ENCODE data around the gene SNTG2.
"Not testable (repeated sequence)": the region's sequence is repeated elsewhere in the genome, so short reads cannot be mapped to it uniquely, and the experiment has no call there.

Gene SNTG2

GRCh38 chr2:1060372-1060771 lies 109.7 kb downstream of the SNTG2 start:
- no peak for DNase-seq

- no peak for DNase-seq
These were observed 110.3 kb downstream of the SNTG2 start for GRCh38 chr2:1060987-1061386.

GRCh38 chr2:1068241-1068640 lies 117.6 kb downstream of the SNTG2 start:
- DNase-seq, result no peak

- no peak for DNase-seq
These were observed 118.2 kb downstream of the SNTG2 start for GRCh38 chr2:1068822-1069221.

GRCh38 chr2:1069847-1070246 lies 119.2 kb downstream of the SNTG2 start:
- no peak for DNase-seq

- no peak for DNase-seq
These were observed 120.0 kb downstream of the SNTG2 start for GRCh38 chr2:1070601-1071000.

- no peak for DNase-seq
These were observed 121.0 kb downstream of the SNTG2 start for GRCh38 chr2:1071650-1072049.

GRCh38 chr2:1072250-1072649 lies 121.6 kb downstream of the SNTG2 start:
- no peak for DNase-seq

- DNase-seq, result no peak
These were observed 127.3 kb downstream of the SNTG2 start for GRCh38 chr2:1077911-1078310.

- no peak for DNase-seq
These were observed 127.7 kb downstream of the SNTG2 start for GRCh38 chr2:1078326-1078725.

- no peak for DNase-seq
These were observed 129.5 kb downstream of the SNTG2 start for GRCh38 chr2:1079873-1080799.

GRCh38 chr2:1081451-1082225 lies 131.0 kb downstream of the SNTG2 start:
- no peak for DNase-seq

GRCh38 chr2:1082456-1083205 lies 132.0 kb downstream of the SNTG2 start:
- no peak for DNase-seq

GRCh38 chr2:1088192-1088860 lies 137.7 kb downstream of the SNTG2 start:
- DNase-seq, result no peak

- no peak for DNase-seq
These were observed 138.3 kb downstream of the SNTG2 start for GRCh38 chr2:1088940-1089339.

GRCh38 chr2:1091895-1092585 lies 141.4 kb downstream of the SNTG2 start:
- DNase-seq, result no peak

GRCh38 chr2:1093668-1094067 lies 143.0 kb downstream of the SNTG2 start:
- not testable (repeated sequence) for DNase-seq

GRCh38 chr2:1097101-1097500 lies 146.5 kb downstream of the SNTG2 start:
- no peak for DNase-seq

GRCh38 chr2:1099418-1099817 lies 148.8 kb downstream of the SNTG2 start:
- no peak for DNase-seq

- DNase-seq, result no peak
These were observed 150.5 kb downstream of the SNTG2 start for GRCh38 chr2:1101011-1101782.

- DNase-seq, result peak; percentile 8
These were observed 151.4 kb downstream of the SNTG2 start for GRCh38 chr2:1101982-1102590.

Data from stimulated activated CD4-positive, alpha-beta T cell treated with anti-CD3 and anti-CD28 coated beads, Interleukin-1b, Interleukin-23, amount 100 ng/mL, for 48 hours (primary cell).